ENCODE data around the gene USO1. TPM values are rescaled to one million over a fixed set of nuclear protein-coding genes. Genes with fewer than 3 reads are reported as not detected.

USO1 gene
- total and polyA plus RNA-seq, 4 donors, result 29.0 to 102 (median 45.0) TPM

GRCh38 chr4:75822416-75822815 lies 98.0 kb downstream of the USO1 start:
- 78 to 87% methylated on average over 5 of the region's 5 CpGs for WGBS, 2 donors
- DNase-seq, result no peak
- no peak for ATAC-seq (ENCODE audit: insufficient read depth, low FRiP score)

GRCh38 chr4:75823812-75824211 lies 99.4 kb downstream of the USO1 start:
- Histone ChIP-seq H3K27me3 (ENCODE audit: control insufficient read depth in 3 of 3, insufficient read depth in 3 of 3, low read length in 2 of 3) (no peaks in the 10 kb centered on the region), H3K9ac (ENCODE audit: insufficient read depth in 1 of 2, low read length in 2 of 2) (no peak overlapping the region), H3K36me3 (ENCODE audit: control insufficient read depth in 4 of 4, insufficient read depth in 4 of 4, low read length in 4 of 4) (no peaks in the 10 kb centered on the region), H3K9me3 (ENCODE audit: control insufficient read depth in 4 of 4, insufficient read depth in 3 of 4, low read length in 3 of 4) (no peaks in the 10 kb centered on the region), H3K27ac (ENCODE audit: low read depth in 1 of 2, low read length in 1 of 2) (no peak overlapping the region), H3K4me1 (ENCODE audit: control insufficient read depth in 5 of 5, insufficient read depth in 5 of 5, low read length in 5 of 5) (peaks cover 0 to 3% (median 0%) of the 10 kb centered on the region in 5 donors), H3K4me3 (no peak overlapping the region)
- no peak for ATAC-seq (ENCODE audit: insufficient read depth, low FRiP score)
- no peak for DNase-seq
- no peak for TF ChIP-seq CTCF (IDR thresholded peaks at IDR 0.05; ENCODE audit: control extremely low read depth, extremely low read depth)
- 46 to 63% methylated on average over 2 of the region's 2 CpGs for WGBS, 2 donors

More at GRCh38 chr4:75822416-75822815, 98.0 kb downstream of the USO1 start:
- Histone ChIP-seq H3K36me3 (ENCODE audit: control insufficient read depth in 4 of 4, insufficient read depth in 4 of 4, low read length in 4 of 4) (no peaks in the 10 kb centered on the region), H3K27me3 (ENCODE audit: control insufficient read depth in 3 of 3, insufficient read depth in 3 of 3, low read length in 2 of 3) (no peaks in the 10 kb centered on the region), H3K4me1 (ENCODE audit: control insufficient read depth in 5 of 5, insufficient read depth in 5 of 5, low read length in 5 of 5) (peaks cover 0 to 3% (median 0%) of the 10 kb centered on the region in 5 donors), H3K9me3 (ENCODE audit: control insufficient read depth in 4 of 4, insufficient read depth in 3 of 4, low read length in 3 of 4) (no peaks in the 10 kb centered on the region), H3K9ac (ENCODE audit: insufficient read depth in 1 of 2, low read length in 2 of 2) (no peak overlapping the region), H3K27ac (ENCODE audit: low read depth in 1 of 2, low read length in 1 of 2) (no peak overlapping the region), H3K4me3 (no peak overlapping the region)
- TF ChIP-seq CTCF (IDR thresholded peaks at IDR 0.05; ENCODE audit: control extremely low read depth, extremely low read depth), result no peak

- Histone ChIP-seq H3K36me3 (ENCODE audit: control insufficient read depth in 4 of 4, insufficient read depth in 4 of 4, low read length in 4 of 4) (no peaks in the 10 kb centered on the region), H3K4me1 (ENCODE audit: control insufficient read depth in 5 of 5, insufficient read depth in 5 of 5, low read length in 5 of 5) (no peaks in the 10 kb centered on the region), H3K9me3 (ENCODE audit: control insufficient read depth in 4 of 4, insufficient read depth in 3 of 4, low read length in 3 of 4) (no peaks in the 10 kb centered on the region), H3K27me3 (ENCODE audit: control insufficient read depth in 3 of 3, insufficient read depth in 3 of 3, low read length in 2 of 3) (no peaks in the 10 kb centered on the region), H3K4me3 (no peak overlapping the region), H3K27ac (ENCODE audit: low read depth in 1 of 2, low read length in 1 of 2) (no peak overlapping the region), H3K9ac (ENCODE audit: insufficient read depth in 1 of 2, low read length in 2 of 2) (no peak overlapping the region)
- 73 to 90% methylated on average over 1 of the region's 1 CpG for WGBS, 2 donors
- ATAC-seq (ENCODE audit: insufficient read depth, low FRiP score) (no peak), DNase-seq (no peak)
- TF ChIP-seq CTCF (IDR thresholded peaks at IDR 0.05; ENCODE audit: control extremely low read depth, extremely low read depth), result no peak
Measured at GRCh38 chr4:75830906-75831305, 106.5 kb downstream of the USO1 start.

- Histone ChIP-seq H3K36me3 (ENCODE audit: control insufficient read depth in 4 of 4, insufficient read depth in 4 of 4, low read length in 4 of 4) (no peaks in the 10 kb centered on the region), H3K4me1 (ENCODE audit: control insufficient read depth in 5 of 5, insufficient read depth in 5 of 5, low read length in 5 of 5) (no peaks in the 10 kb centered on the region), H3K9me3 (ENCODE audit: control insufficient read depth in 4 of 4, insufficient read depth in 3 of 4, low read length in 3 of 4) (no peaks in the 10 kb centered on the region), H3K9ac (ENCODE audit: insufficient read depth in 1 of 2, low read length in 2 of 2) (no peak overlapping the region), H3K27me3 (ENCODE audit: control insufficient read depth in 3 of 3, insufficient read depth in 3 of 3, low read length in 2 of 3) (no peaks in the 10 kb centered on the region), H3K4me3 (no peak overlapping the region), H3K27ac (ENCODE audit: low read depth in 1 of 2, low read length in 1 of 2) (no peak overlapping the region)
- no peak for DNase-seq
- WGBS, 2 donors, result 65 to 69% methylated on average over 2 of the region's 2 CpGs
- no peak for TF ChIP-seq CTCF (IDR thresholded peaks at IDR 0.05; ENCODE audit: control extremely low read depth, extremely low read depth)
- ATAC-seq (ENCODE audit: insufficient read depth, low FRiP score), result no peak
Measured at GRCh38 chr4:75831856-75832405, 107.6 kb downstream of the USO1 start.

Measured in lung (tissue), 12 donors.